OCI-LY3 (cell line): ENCODE measurements around the gene MFN2.
A peak's percentile ranks its signal among the peaks of the same experiment; 100 is the strongest.

Experiments
- H2AFZ ChIP-seq: fragments of 200-600, 300-600 bp; shearing (Covaris generic); 2 replicates; pipeline ENCODE4 v1.6.0; 2014; ENCODE audit warnings: antibody characterized with exemption, low read depth, low read length
- H3K27ac ChIP-seq: fragments of 200-600, 300-600 bp; sonication (generic); 2 replicates; pipeline ENCODE4 v1.5.1; 2014; ENCODE audit warnings: mild to moderate bottlenecking, low read length, moderate library complexity, mixed read lengths
- H3K27me3 ChIP-seq: fragments of 200-600, 300-600 bp; sonication (generic); 2 replicates; pipeline ENCODE4 v1.6.1; 2014; ENCODE audit warnings: low read depth, low read length, mixed read lengths
- H3K36me3 ChIP-seq: fragments of 200-600, 300-600 bp; sonication (generic); replicated peaks from 2 replicates; pipeline ENCODE3; 2014; ENCODE audit warnings: low read depth, low read length, mixed read lengths
- H3K4me1 ChIP-seq: fragments of 300-600, 200-600 bp; sonication (generic); 2 replicates; pipeline ENCODE4 v1.6.1; 2014; ENCODE audit warnings: low read length, mixed read lengths
- H3K4me2 ChIP-seq: fragments of 200-600, 300-600 bp; sonication (generic); 2 replicates; pipeline ENCODE4 v1.6.1; 2014; ENCODE audit warnings: low read length, mixed read lengths
- H3K4me3 ChIP-seq: fragments of 300-600, 200-600 bp; sonication (generic); 2 replicates; pipeline ENCODE4 v1.5.1; 2014; ENCODE audit warnings: antibody characterized with exemption, mild to moderate bottlenecking, low read length, moderate library complexity
- H3K79me2 ChIP-seq: fragments of 300-600, 200-600 bp; shearing (Covaris generic); 2 replicates; pipeline ENCODE4 v1.6.1; 2014; ENCODE audit warnings: mild to moderate bottlenecking, low read length, mixed read lengths
- H3K9ac ChIP-seq: fragments of 300-600, 200-600 bp; shearing (Covaris generic); 2 replicates; pipeline ENCODE4 v1.6.0; 2014; ENCODE audit warnings: mild to moderate bottlenecking, low read length, moderate library complexity
- H3K9me3 ChIP-seq: fragments of 200-600, 300-600 bp; shearing (Covaris generic); 2 replicates; pipeline ENCODE4 v1.6.1; 2014; ENCODE audit warnings: low read length, mixed read lengths; ENCODE audit not compliant: insufficient read depth
- H4K20me1 ChIP-seq: fragments of 200-600, 300-600 bp; sonication (generic); 2 replicates; pipeline ENCODE4 v1.6.1; 2016; ENCODE audit warnings: low read length, mixed read lengths; ENCODE audit not compliant: insufficient read depth
- CTCF ChIP-seq: fragments of 200-600, 300-600 bp; sonication (generic); IDR thresholded peaks from 2 replicates; pipeline ENCODE4 v1.5.1; 2014; ENCODE audit warnings: antibody characterized with exemption, low read length, low read depth
- EZH2phosphoT487 ChIP-seq: fragments of 200-600 bp; shearing (Covaris generic); IDR thresholded peaks from 2 replicates; pipeline ENCODE4 v1.6.1; 2018; ENCODE audit warnings: antibody characterized with exemption, mixed run types, low read depth

The MFN2 gene

GRCh38 chr1:12052997-12053686, 72.9 kb downstream of the MFN2 start:
- Histone ChIP-seq H3K9ac (no peak overlapping the region; the same call in 1 of the 2 replicates), H3K27ac (no peak overlapping the region; the same call in 1 of the 2 replicates), H3K4me1 (peaks cover 84% of the 10 kb centered on the region), H3K27me3 (peaks cover 38% of the 10 kb centered on the region), H3K9me3 (0 out of 2 replicates have a peak, but pooled peaks cover under 1% of the 10 kb centered on the region), H3K79me2 (no peaks in the 10 kb centered on the region), H3K4me2 (peak overlapping the region; percentile 68), H3K4me3 (no peak overlapping the region), H3K36me3 (no peaks in the 10 kb centered on the region), H4K20me1 (no peaks in the 10 kb centered on the region), H2AFZ (no peak overlapping the region)
- TF ChIP-seq EZH2phosphoT487 (no peak), CTCF (0 out of 2 replicates have a peak, but pooled peaks have one; percentile 12)

GRCh38 chr1:12053752-12054548, 73.7 kb downstream of the MFN2 start:
- Histone ChIP-seq H2AFZ (no peak overlapping the region), H3K9ac (peak overlapping the region; percentile 4; the same call in 1 of the 2 replicates), H3K4me1 (peaks cover 78% of the 10 kb centered on the region)

GRCh38 chr1:12055259-12055658, 75.0 kb downstream of the MFN2 start:
- no peak overlapping the region for H3K4me3 ChIP-seq

More at GRCh38 chr1:12053752-12054548, 73.7 kb downstream of the MFN2 start:
- Histone ChIP-seq H4K20me1 (no peaks in the 10 kb centered on the region), H3K9me3 (0 out of 2 replicates have a peak, but pooled peaks cover 3% of the 10 kb centered on the region), H3K27ac (peak overlapping the region; percentile 13), H3K4me3 (no peak overlapping the region), H3K4me2 (peak overlapping the region; percentile 68), H3K27me3 (peaks cover 38% of the 10 kb centered on the region), H3K79me2 (no peaks in the 10 kb centered on the region), H3K36me3 (no peaks in the 10 kb centered on the region)
- no peak for TF ChIP-seq EZH2phosphoT487
- no peak for TF ChIP-seq CTCF

More at GRCh38 chr1:12055259-12055658, 75.0 kb downstream of the MFN2 start:
- peaks cover 33% of the 10 kb centered on the region for H3K27me3 ChIP-seq
- no peaks in the 10 kb centered on the region for H3K36me3 ChIP-seq
- no peak overlapping the region for H3K27ac ChIP-seq
- H2AFZ ChIP-seq, result no peak overlapping the region
- H3K4me1 ChIP-seq, result peaks cover 78% of the 10 kb centered on the region
- H4K20me1 ChIP-seq, result no peaks in the 10 kb centered on the region
- H3K9ac ChIP-seq, result no peak overlapping the region
- no peaks in the 10 kb centered on the region for H3K79me2 ChIP-seq
- TF ChIP-seq CTCF (no peak), EZH2phosphoT487 (no peak)
- H3K9me3 ChIP-seq, result 0 out of 2 replicates have a peak, but pooled peaks cover 3% of the 10 kb centered on the region
- H3K4me2 ChIP-seq, result no peak overlapping the region
